NCI-H146 (cell line): ENCODE results near the gene PTPRO.

ENCODE experiments used
- DNase-seq: peaks from one replicate; lab custom pipeline; 2025; lab: John Stamatoyannopoulos, UW

PTPRO gene

GRCh38 chr12:15322164-15323061 lies at the start of gene PTPRO:
PTPRO (plus strand) TSS chr12:15322508.
- peak; percentile 87 for DNase-seq

DNA sequence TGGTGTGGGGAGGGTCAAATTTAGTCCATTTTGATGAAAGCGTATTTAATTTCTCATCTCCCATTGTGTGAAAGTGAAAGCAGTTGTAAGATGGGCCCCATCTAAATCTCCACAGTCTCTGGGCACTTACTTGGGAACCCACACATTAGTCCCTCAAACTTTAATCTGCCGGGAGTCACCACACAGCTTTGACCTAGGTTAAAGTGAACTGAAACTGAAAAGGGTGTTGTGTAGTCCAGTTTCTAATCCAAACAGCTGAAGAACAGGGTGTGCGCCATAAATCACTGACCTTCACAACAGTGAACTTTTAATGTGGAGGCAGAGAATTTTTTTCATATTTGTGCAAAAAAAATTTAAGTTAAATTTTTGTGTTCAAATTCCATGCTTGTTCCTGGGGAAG lies 48.4 kb upstream of the PTPRO start:
- DNase-seq = no peak

GRCh38 chr12:15274561-15274967 lies 47.7 kb upstream of the PTPRO start:
- DNase-seq = no peak

GRCh38 chr12:15276088-15276698 lies 46.1 kb upstream of the PTPRO start:
- peak; percentile 54 for DNase-seq

DNA sequence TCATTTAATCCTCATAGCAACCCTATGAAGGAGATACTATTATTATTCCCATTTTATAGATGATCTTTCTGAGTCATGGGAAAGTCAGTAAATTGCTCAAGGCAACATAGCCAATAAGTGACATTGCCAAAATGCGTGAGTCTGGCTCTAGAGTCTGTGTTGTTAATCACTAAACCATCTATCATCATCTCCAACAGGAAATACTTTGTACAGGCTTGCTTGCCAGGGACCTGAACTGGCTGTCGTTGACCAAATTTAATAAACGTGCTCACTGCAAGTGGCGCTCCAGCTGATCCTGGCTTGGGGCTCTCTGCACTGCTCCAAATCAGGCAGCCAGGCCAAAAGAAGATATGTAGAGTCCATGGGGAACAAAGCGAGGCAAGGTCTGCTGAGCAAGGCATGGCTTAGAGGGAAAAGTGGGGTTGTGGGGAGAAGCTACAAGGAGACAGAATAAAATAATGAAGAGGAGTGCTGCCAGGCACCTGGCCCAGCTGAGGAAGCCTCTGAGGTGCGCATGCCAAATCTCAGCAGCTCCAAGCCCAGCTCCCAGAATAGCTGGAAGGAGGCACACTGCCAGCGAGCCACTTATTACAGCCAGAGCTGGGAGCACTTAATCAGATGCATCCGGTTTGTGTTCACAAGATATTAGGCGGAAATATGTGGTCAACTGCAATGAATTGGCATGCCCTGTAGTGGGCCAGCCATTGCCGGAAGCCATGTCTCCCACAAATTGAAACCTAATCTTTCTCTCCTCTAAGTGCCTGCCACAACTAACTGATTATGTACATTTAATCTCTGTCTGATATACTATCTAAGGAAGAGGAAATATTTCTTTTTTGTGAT lies 43.3 kb upstream of the PTPRO start:
- DNase-seq = peak; percentile 8

GRCh38 chr12:15280930-15281329 lies 41.4 kb upstream of the PTPRO start:
- DNase-seq = no peak

- no peak for DNase-seq
Measured at GRCh38 chr12:15289192-15289591, 33.1 kb upstream of the PTPRO start.

DNA sequence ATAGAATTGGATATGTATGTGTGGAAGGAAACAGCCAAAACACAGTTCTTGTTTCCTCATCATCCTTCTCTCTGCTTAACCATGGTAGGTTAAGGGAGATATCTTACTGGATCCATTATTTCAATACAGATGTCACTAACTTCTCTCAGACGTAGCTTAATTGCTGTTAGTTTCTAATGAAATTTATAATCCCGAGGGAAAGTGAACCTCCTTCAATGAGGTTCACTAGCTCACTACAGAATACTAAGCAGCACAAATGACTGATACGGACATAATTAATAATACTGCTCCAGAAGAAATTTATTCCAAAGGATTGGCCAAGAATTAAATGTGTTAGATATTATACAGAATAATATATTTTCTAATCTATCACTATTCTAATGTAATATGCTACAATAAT lies 28.6 kb upstream of the PTPRO start:
- no peak for DNase-seq

DNA sequence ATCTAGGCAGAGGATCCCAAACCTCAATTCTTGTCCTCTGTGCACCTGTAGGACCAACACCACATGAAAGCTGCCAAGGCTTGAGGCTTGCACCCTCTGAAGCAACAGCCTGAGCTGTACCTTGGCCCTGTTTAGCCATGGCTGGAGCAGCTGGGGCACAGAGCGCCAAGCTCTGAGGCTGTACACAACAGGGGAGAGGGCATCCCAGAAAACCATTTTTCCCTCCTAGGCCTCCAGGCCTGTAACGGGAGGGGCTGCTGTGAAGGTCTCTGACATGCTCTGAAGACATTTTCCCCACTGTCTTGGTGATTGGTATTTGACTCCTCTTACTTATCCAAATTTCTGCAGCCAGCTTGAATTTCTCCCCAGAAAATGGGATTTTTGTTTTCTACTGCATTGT lies 22.4 kb upstream of the PTPRO start:
- no peak for DNase-seq

GRCh38 chr12:15304296-15304695 lies 18.0 kb upstream of the PTPRO start:
- no peak for DNase-seq

DNA sequence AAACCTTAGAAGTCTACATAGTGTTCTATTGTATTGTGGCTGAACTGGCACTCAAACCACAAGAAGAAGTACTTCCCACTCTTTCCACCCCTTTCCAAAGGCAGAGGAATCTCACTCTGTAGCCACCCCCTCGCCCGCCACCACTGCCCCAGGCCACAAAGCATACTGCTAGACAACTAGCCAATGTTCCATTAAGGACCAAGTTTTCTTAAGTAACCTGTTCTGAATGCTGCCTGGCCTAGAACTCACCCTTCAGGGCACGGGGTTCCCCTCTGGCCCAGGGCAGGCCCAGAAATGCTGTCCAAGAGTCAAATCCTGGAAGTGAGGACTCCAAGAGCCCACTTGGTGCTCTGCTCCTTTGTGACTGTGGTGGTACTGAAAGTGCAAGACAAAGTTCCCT lies 15.7 kb upstream of the PTPRO start:
- no peak for DNase-seq

DNA sequence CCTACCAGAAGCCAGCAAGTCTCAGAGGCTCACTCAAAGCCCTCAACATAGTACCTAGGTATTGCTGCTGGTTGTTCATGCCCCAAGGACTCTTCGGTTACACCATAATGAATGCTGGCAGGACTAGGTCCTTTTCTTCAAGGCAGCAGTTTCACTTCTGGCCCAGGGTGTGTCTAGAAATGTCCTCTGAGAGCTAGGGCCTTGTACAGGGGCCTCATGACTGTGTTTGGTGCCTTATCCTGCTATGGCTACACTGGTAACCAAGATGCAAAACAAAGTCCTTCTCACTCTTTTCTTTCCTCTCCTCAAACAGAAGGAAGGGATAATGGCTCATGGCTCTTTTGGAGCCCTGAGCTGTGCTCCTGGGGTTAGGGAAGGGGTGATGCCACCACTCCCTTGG lies 15.2 kb upstream of the PTPRO start:
- DNase-seq = no peak

DNA sequence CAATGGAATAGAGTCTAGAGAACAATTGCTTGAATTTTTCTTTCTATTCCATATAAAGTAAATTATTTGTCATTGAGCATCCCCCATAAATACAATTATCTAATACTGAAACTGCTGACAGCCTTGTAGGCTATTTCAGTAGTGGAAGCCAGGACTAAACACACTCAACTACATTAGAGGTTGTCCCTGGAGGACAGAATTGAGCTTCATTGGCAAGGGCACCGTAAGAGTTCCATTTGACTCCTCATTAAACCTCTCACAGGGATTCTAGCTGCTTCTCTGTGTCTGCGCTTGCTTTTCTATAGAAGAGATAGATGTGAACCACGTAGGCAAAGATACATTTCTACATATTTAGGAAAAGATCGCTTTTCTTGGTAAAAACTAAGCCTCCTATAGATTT lies 3.5 kb upstream of the PTPRO start:
- no peak for DNase-seq

DNA sequence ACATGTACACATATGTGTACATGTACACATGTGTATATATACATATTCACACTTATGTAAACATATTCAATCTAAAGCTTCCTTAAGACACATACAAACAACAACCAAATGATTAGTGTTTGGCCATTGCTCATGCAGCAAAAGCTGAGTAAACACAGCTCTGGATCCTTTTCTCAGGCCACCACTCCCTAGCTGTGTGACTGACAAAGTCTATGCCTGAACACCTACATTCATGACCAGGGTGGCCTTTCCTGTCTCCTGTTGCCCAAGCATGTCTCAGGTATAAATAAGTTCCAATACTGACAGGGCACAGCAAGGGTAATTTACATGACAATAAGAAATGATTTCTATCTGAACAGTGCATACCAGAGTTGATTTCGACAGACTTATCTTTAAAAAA lies 1.4 kb upstream of the PTPRO start:
- peak; percentile 12 for DNase-seq

DNA sequence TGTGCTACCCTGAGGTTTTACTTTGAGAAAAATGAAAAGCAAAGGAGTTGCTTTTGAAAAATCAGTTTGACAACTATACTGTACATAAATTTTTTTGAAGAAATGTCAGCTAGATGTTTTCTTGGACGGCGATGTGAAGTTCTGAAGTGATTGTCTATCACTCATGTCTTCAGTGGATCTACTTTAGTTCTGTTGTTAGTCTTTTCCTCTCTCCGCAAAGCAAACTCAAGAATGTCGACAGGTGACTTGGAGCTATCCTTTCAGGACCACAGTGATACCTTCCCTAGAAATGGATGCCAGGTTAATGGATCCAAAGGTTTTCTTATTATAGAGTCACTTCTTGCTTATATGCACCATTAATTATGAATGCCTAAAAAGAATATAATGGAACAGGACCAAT lies 1.2 kb downstream of the PTPRO start:
- peak; percentile 18 for DNase-seq

GRCh38 chr12:15329891-15330290 lies 7.6 kb downstream of the PTPRO start:
- DNase-seq = no peak

DNA sequence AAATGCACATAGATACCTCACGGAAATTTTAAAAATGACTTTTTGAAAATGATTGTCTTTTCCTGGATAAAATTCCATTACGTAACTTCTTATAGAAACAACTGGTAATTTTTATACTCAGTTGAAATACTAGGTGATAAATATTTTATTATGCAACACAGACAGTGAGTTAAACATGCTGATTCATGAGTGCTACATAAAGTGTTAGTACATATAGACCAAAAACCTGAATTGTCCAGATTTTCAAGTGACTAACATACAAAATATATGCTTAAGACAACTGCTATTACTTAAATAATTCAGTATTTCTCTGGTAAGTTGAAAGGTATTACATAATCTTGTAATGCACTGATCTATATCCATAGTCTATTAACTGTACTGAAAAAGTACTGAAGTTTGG lies 11.9 kb downstream of the PTPRO start:
- DNase-seq = no peak

GRCh38 chr12:15335959-15336358 lies 13.7 kb downstream of the PTPRO start:
- no peak for DNase-seq

- DNase-seq = no peak
Measured at GRCh38 chr12:15336768-15337553, 14.7 kb downstream of the PTPRO start.

- no peak for DNase-seq
Measured at GRCh38 chr12:15341371-15341770, 19.1 kb downstream of the PTPRO start.

- DNase-seq = no peak
Measured at GRCh38 chr12:15344561-15344960, 22.3 kb downstream of the PTPRO start.

DNA sequence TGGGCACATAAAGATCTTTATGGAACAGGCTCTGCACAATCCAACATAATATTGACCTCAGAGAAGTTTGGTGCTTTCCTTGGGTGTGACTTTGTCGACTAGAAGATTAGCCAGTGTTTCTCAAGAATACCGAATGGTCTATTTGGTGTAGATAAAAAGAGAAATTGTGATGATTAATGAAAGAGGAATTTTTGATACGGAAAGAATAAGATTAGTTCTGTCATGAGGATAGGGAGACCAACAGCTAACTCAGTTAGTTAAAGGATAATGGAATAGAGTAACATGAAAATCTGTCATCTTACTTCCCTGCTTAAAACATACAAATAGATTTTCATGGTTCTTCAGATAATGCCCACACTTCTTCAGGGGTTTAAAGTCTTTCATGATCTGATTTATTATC lies 24.2 kb downstream of the PTPRO start:
- DNase-seq = no peak
